Cardiac muscle cell (in vitro differentiated cells and primary cell): ENCODE data around the gene TMEM121. TPM values are rescaled to one million over a fixed set of nuclear protein-coding genes. Genes with fewer than 3 reads are reported as not detected.
"Not testable (repeated sequence)": the region's sequence is repeated elsewhere in the genome, so short reads cannot be mapped to it uniquely, and the experiment has no call there.

Source experiments
- DNase-seq, 2 donors: peaks; one replicate each; pipeline versions ENCODE4 v3.0.0 to v3.0.0-alpha.2; 2010 to 2017; ENCODE audit warnings: low read depth in 1 of 2, low spot score in 1 of 2
- H3K27ac ChIP-seq: fragments of 200-600 bp; sonication (generic); 2 replicates; pipeline ENCODE4 v1.5.1; 2016
- H3K27me3 ChIP-seq: fragments of 200-600 bp; sonication (generic); 2 replicates; pipeline ENCODE4 v1.6.0; 2016; ENCODE audit warnings: control low read depth
- H3K36me3 ChIP-seq: fragments of 200-600 bp; sonication (generic); 2 replicates; pipeline ENCODE4 v1.5.1; 2016; ENCODE audit warnings: control low read depth
- H3K4me1 ChIP-seq: fragments of 200-600 bp; sonication (generic); 2 replicates; pipeline ENCODE4 v1.8.1; 2017; ENCODE audit warnings: low read depth, mild to moderate bottlenecking, mixed run types
- H3K4me3 ChIP-seq: fragments of 200-600 bp; sonication (generic); 2 replicates; pipeline ENCODE4 v1.5.1; 2016; ENCODE audit warnings: mild to moderate bottlenecking
- H3K9me3 ChIP-seq: fragments of 200-600 bp; sonication (generic); 2 replicates; pipeline ENCODE4 v1.5.1; 2017; ENCODE audit warnings: low read depth, mild to moderate bottlenecking, control low read depth
- CTCF ChIP-seq: IDR thresholded peaks from 2 replicates; pipeline ENCODE4 v1.5.1; 2012; ENCODE audit warnings: low read depth, mild to moderate bottlenecking, low read length
- polyA plus RNA-seq: library from polyadenylated mRNA; unstranded; fragments of >200 nt; fragmentation: Nextera tagmentation; extraction: Ambion mirVana; gene quantifications from 2 replicates; pipeline ENCODE4 v1.2.1, GENCODE V29; 2016
- total RNA-seq: library from RNA; depleted of rRNA; stranded (reverse); fragments of >200 nt; gene quantifications from 2 replicates; pipeline ENCODE4 v1.2.3, GENCODE V29; 2016

Gene TMEM121
- total and polyA plus RNA-seq, 2 experiments from 2014 or later: 4.4 to 8.8 TPM

DNA sequence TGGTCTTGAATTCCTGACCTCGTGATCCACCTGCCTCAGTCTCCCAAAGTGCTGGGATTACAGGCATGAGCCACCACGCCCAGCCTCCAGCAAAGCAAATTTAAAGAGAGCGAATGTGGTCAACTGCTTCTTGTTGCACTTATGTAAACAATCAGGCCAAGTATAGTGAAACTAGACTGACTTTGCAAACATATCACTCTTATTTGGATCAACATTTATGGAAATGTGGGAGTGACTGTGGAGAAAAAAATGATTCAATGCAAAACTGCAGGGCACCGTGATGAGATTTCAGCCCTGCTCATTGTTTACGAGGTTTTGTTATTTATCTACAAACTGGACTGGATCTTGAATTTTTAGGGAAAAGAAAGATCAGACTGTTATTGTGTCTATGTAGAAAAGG lies 28.1 kb downstream of the TMEM121 start:
- TF ChIP-seq CTCF: no peak
- no peak overlapping the region for H3K4me3 ChIP-seq
- H3K4me1 ChIP-seq: no peaks in the 10 kb centered on the region
- DNase-seq: no peak
- no peaks in the 10 kb centered on the region for H3K36me3 ChIP-seq
- no peak overlapping the region for H3K27ac ChIP-seq
- no peaks in the 10 kb centered on the region for H3K9me3 ChIP-seq
- no peaks in the 10 kb centered on the region for H3K27me3 ChIP-seq

GRCh38 chr14:105557671-105558070 lies 31.3 kb downstream of the TMEM121 start:
- H3K9me3 ChIP-seq, H3K36me3 ChIP-seq, H3K27me3 ChIP-seq, DNase-seq, H3K27ac ChIP-seq, H3K4me1 ChIP-seq, H3K4me3 ChIP-seq: not testable (repeated sequence)

GRCh38 chr14:105558449-105559154 lies 32.2 kb downstream of the TMEM121 start:
- not testable (repeated sequence) for H3K9me3 ChIP-seq, DNase-seq, H3K36me3 ChIP-seq, H3K4me1 ChIP-seq, H3K27ac ChIP-seq, H3K4me3 ChIP-seq, H3K27me3 ChIP-seq
- peak; percentile 6 for TF ChIP-seq CTCF

GRCh38 chr14:105559384-105560047 lies 33.1 kb downstream of the TMEM121 start:
- H3K4me3 ChIP-seq, H3K9me3 ChIP-seq, DNase-seq, H3K36me3 ChIP-seq, H3K4me1 ChIP-seq, H3K27me3 ChIP-seq, H3K27ac ChIP-seq: not testable (repeated sequence)

GRCh38 chr14:105560048-105560669 lies 33.8 kb downstream of the TMEM121 start:
- not testable (repeated sequence) for H3K4me3 ChIP-seq, H3K27me3 ChIP-seq, DNase-seq, H3K36me3 ChIP-seq, H3K4me1 ChIP-seq, H3K27ac ChIP-seq, H3K9me3 ChIP-seq

DNA sequence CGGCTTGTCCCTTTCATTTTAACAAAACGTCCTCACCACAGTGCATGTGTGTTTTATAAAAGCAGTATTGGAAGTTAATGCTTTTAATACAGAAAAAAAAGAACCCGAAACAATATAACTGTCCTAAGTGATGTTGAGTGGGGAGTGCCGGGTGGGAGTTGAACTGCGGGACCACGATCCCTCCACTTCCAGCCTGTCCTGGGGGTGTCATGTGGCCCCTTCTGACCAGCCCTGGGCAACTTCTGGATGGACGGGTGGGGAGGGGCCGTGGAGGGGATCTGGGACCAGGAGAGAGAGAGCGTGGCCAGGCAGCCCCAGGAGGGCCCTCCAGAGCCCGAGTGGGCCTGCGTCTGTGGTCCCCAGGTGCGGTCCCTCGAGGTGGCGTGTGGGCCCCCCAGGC lies 35.0 kb downstream of the TMEM121 start:
- H3K27me3 ChIP-seq, H3K9me3 ChIP-seq, H3K4me3 ChIP-seq, H3K27ac ChIP-seq, H3K36me3 ChIP-seq, H3K4me1 ChIP-seq, DNase-seq: not testable (repeated sequence)

DNA sequence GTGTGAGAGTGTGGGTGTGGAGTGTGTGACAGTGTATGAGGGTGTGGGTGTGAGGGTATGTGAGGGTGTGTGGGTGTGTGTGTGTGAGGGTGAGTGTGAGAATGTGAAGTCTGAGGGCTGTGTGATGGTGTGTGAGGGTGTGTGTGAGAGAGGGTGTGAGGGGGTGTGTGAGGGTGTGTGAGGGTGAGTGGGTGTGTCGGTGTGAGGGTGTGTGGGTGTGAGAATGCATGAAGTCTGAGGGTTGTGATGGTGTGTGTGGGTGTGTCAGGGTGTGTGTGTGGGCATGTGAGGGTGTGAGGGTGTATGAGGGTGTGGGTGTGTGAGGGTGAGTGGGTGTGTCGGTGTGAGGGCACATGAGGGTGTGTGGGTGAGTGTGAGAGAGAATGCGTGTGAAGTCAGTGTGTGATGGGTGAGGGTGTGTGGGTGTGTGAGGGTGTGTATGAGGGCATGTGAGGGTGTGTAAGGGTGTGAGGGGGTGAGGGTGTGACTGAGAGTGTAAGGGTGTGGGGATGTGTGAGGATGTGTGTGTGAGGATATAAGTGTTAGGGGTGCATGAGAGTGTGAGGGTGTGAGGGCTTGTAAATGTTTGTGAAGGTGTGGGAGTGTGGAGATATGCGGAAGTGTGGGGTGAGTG lies 36.4 kb downstream of the TMEM121 start:
- Histone ChIP-seq H3K27ac (no peak overlapping the region), H3K9me3 (no peaks in the 10 kb centered on the region), H3K4me3 (no peak overlapping the region), H3K4me1 (no peaks in the 10 kb centered on the region), H3K27me3 (no peaks in the 10 kb centered on the region), H3K36me3 (no peaks in the 10 kb centered on the region)
- no peak for DNase-seq
- no peak for TF ChIP-seq CTCF
